DMS153 (cell line): ENCODE results near the gene NAA30.

Experiments used
- DNase-seq: peaks from one replicate; lab custom pipeline; 2025; lab: John Stamatoyannopoulos, UW

The NAA30 gene

DNA sequence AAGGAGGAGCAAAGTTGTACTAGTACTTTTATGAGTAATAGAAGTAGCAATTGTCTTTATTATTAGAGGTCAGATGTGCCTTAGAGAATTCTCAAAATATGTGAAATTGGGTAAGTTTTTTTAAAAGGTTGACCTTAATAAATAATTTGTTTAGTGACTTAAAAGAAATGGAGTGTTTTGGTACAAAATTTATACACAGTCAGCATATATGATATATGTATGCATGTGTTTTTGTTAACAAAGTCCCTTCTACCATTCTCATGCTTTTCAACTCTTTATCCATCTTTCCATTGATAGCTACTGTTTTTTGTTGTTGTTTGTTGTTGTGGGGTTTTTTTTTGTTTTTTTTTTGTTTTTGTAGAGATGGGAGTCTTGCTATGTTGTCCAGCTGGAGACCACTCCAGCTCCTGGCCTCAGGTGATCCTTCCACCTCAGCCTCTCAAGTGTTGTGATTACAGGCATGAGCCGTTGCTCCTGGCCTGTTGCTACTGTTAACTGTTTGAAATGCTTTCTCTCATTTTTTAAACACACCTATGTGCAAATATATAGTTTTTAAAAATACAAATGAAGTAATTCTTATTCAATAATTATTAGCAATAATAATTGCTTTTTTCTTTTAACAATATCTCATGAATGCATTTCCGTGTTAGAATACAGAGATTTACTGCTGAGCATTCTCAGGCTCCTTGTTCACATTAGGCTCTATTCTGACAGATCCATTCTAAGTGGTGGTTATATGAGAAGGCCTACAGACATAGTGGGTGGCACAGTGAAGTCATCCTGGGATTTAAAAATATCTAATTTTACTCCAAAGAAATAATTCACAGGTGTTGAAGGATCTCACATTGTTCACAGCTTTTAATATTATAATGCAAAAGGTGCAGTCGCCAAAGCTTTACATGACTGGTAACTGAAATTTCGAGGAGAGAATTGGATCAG, 10.4 kb downstream of the NAA30 start:
- no peak for DNase-seq

DNA sequence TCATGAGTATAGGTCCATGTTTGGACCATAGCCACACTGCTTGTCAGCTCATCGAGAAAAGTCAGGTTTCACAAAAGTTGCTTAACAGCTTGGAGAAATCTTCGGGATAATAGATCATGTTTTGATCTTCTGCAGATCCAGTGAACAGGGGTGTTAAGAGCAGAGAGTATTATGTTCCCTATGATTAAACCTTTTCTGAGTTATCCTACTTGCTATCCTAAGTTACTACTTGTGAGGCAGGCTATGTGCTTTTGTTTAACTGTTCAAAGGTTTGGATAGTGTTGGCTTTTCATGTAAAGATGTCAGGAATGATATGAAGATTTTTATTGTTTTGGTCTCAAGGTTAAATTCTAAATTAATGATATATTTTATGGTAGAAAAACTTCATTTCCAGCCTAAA, 11.1 kb downstream of the NAA30 start:
- DNase-seq, result no peak

DNA sequence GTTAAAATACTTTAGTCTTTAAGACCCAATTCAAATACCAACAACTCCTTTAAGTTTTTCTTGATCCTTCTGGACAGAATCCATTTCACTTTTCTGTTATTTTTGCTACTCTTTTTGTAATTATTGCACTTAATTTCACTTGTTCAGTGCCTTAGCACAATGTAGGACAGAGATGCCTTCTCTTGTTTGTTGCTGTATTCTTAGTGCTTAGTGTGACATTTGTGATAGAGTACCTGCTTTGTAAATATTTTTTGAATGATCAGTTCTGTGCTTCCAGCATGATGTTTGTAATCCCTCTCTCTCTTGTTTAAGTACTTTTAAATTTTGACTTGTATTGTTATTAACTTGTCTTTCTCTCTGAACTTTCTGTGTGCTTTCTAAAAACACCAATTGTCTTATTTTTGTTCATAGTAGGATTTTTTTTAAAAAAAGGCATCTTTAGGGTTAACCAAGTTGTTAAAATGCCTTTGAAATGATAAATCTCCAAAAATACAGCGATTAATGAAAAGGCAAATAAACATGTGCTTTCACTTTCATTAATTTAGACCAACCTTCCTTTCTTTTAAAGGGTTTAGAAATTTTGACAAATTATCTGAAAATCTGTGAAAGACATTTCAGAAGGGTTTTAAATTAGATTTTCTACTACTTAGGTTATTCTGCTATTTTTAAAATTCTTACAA, 11.9 kb downstream of the NAA30 start:
- DNase-seq, result no peak

DNA sequence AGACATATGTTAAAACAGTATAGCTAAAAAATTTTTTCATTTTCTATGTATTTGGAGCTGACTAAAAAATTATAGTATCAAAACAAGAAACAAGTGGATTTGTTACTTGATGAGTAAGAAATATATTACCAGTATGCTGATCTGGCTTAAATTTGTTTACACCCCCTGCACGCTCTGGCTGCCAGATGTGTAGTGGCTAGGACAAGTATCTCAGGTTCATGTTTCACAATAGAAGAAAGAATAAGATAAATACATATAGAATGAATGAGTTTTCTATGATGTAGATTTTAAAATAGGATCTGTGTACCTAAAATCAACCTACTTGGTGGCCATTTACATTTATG, 13.1 kb downstream of the NAA30 start:
- DNase-seq, result no peak

DNA sequence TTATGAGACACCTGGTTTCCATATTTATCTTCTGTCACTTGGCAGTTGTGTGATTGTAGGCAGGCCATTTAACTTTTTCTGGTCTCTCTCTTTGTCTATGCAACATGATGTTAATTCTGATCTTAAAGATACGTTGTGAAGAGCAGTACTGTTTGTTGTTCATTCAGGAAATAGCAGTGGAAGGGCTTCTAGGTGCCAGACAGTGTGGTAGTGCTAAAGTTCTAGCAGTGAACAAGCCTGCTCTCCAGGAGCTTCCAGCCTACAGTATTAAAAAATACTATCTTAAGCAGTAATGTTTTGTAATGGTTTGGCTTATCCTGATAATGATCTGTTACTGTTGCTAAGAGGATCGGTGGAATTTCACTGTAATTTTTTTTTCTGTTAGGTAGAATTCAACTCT, 15.2 kb downstream of the NAA30 start:
- no peak for DNase-seq

DNA sequence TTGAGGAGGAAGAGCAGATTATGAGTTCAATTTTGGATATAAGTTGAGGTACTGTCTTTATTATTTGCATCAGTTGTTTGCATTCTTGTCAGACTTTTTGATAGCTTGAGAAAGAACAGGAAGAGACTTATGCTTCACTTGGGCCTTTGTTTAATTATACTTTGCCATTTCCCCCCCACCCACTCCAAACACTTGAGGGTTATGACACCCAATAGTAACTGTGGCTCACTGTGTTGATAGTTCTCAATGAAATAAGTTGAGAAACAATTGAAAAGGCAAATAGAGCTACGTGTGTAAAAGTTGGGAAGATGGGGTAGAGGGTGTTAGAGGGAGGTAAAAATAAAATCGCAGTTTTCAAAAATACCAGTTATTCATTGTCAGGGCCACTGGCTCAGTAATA, 17.7 kb downstream of the NAA30 start:
- no peak for DNase-seq

DNA sequence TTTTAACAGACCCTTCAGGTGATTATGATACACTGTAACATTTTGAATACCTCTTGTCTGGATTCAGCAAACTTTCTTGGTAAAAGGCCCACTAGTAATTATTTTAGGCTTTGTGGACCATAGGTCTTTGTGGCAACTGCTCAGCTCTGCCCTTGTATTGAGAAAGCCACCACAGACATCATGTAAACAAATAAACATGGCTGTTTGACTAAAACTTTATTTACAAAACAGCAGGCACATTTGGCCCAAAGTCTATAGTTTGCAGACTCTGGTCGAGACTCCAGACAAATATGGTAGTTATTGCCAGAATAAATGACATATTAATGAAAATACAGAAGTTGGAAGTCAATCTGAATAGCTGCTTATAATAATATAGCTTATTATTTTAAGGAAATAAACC, 18.2 kb downstream of the NAA30 start:
- DNase-seq, result no peak

DNA sequence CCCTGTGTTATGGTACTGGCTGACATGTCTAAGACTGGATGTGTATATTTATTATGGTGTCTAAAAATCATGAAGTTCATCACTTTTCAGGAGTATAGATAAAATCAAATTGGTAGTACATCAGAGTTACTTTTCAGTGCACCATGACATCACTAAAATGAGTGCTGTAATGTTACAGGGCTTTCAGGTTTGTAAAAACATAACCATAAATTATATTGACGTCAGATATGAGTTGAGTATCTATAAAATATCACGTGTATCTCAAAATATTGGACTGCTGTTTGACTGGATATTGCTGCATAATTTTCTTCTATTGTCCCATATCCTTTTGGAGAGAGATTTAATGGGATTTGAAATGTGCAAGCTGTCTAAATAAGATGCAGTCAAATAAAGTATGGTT, 22.0 kb downstream of the NAA30 start:
- no peak for DNase-seq

DNA sequence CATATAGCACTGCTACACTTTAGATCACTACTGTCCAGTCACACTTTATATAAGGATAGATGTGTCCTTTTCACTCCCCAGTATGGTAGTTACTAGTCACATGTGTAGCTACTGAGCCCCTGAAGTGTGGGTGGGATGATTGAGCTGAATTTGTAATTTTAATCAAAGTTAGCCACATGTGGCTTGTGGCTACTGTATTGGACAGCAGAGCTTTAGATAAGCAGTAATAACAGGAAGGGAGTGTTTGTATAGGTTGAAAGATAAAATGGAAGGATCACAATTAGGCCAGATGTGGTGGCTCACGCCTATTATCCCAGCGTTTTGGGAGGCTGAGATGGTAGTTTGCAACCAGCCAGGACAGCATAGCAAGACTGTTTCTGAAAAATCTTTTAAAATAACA, 23.5 kb downstream of the NAA30 start:
- no peak for DNase-seq

DNA sequence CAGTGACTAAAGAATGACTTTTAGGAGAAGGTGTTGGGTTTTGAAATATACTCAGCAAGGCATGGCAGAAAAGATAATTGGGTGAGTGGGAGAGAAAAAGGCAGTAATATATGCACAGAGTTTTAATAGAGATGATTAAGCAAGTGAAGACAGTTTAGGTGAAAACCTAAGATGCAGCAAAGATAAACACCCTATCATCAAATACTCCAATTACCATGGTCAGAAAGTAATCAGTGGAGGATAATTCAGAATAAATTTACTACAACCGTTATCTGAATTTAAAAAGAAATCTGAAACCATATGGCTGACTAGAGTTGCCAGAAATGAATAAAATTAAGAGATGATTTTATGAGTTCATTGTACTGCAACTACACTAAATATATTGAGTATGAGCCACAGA, 26.8 kb downstream of the NAA30 start:
- no peak for DNase-seq

DNA sequence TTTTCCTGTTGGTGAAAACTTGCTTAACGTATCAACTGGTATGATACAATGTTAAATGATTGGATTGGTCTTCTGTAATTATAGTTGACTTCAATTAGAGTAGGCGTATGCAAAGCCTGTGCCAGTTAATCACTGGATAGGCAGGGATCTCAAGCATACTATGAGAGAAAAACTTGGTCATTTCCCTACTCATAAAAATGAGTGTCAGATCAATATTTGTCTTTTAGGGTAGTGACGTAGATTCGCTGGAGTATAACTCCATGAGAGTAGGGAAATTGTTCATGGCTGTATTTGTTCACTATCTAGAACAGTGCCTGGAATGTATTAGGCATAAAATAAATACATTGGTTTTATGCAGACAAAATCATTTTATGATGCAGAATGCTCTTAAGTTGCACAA, 28.6 kb downstream of the NAA30 start:
- DNase-seq, result no peak

DNA sequence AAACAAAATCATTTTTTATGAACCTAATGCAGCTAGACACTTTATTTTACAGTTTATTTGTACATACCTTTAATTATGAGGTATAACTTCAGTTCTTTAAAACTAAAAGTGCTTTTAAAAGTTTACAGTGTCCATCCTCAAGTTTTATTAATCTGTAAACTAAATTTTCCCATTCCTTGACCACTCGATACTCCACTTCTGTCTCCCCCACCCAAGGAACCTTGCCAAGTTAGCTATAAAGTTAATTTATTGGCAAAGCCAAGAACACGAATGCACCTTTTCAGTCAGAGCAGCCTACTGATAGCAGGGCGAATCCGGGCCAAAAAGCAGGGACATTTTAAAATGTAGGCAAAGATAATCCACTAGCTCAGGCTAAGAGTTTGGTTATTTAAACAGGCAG, 29.6 kb downstream of the NAA30 start:
- DNase-seq, result no peak

DNA sequence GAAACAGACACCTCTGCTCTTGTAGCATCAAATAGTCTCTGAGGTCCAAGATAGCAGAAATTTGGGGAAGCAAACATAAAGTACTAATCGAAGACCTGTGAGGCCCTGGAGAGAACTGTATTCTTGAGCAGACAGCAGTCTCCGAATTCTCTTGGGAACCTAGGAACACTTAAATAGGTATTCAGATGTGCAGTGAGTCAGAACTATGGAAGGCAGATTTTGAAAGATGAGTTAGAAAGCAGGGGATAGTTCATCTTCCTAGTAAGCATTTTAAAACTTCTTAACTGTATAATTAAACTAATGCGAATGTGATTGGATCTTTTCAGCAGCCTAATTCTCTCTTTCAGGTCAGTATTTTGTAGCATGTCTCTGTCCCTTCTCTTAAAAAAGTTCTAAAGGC, 30.6 kb downstream of the NAA30 start:
- DNase-seq, result no peak

DNA sequence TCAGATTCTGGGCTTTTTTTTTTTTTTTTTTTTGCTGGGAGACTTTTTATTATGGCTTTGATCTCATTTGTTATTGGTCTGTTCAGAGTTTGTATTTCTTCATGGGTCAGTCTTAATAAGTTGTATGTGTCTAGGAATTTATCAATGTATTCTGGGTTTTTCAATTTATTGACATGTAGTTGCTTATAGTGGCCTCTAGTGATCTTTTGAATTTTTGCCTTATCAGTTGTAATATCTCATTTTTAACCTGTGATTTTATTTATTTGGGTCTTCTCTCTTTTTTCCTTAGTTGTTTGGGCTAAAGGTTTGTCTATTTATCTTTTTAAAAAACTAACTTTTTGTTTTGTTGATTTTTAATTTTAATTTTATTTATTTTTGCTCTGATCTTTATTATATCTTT, 45.5 kb downstream of the NAA30 start:
- DNase-seq, result no peak

DNA sequence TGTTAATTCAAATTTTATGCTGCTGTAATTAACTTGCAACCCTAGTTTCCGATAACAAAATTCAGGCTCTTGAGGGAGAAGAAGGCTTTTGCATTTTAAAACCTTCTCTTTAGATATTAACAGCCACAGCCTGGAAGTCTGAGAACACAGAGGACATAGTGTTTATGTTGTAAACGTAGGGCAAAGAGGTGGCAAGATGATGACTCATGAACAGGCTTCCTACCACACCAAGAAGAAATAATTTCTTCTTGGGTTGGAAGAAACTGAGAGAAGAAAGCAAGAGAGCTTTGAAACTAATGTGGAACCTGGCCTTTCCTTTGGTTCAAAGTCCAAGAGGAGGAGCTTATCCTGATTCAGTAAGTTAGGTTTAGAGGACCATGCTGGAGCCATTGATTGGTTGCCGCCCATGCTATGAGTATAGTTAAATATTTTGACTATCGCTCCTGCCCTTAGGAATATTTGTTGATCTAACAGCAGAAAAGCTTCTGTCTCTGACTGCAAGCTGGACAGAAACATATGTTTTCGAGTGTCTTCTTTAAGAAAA, 71.5 kb downstream of the NAA30 start:
- DNase-seq, result no peak

DNA sequence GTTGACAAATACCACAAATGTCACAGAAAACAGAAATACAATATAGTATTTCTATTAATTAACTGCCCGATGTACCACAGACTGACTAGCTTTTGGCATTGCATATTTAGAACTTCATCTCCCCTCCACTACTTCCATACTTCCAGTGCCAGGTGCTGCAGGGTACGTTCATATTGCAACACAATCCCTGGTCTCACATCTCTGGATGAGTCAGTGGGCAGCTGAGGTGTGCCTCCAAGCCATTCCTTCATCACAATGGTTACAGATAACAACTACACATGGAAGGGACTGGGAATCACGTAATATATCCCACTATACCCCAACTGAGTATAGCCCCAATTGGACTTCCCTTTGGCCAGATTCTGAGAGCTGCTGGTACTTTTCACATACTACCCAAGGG, 72.2 kb downstream of the NAA30 start:
- DNase-seq, result no peak

DNA sequence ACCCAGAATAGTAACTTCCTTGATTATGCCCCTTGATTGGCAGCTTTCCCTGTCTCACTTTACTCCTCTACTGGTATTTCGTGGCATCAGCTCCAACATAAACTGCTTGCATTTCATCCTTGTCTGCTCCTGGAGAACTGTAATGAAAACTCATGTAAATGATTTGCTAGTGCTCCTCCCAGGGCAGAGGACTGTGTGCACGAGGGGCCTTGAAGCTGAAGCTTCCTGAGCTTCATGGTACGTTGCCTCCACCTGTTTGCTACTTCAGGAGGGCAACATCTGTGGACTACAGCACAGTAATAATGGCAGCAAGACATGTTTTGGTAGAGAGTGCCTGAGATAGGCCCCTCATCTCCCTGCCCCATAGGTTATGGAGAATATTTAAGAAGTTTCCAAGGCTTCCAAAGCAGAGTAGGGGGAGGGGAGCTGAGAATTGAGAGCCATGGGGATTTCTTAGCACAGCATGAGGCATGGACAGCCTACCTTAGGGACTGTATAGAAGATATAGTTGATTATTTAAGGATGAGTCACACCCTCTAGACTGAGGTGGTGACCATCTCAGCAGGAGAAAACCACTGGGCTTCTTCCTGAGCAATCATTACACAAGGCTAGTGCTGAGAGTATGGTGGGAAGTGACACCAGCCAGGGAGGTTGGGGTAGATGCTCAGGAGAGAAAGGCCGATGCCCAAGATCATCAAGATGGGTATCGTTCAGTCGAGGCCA, 73.8 kb downstream of the NAA30 start:
- no peak for DNase-seq
